ENCODE data around the gene CYP21A2.

DNA sequence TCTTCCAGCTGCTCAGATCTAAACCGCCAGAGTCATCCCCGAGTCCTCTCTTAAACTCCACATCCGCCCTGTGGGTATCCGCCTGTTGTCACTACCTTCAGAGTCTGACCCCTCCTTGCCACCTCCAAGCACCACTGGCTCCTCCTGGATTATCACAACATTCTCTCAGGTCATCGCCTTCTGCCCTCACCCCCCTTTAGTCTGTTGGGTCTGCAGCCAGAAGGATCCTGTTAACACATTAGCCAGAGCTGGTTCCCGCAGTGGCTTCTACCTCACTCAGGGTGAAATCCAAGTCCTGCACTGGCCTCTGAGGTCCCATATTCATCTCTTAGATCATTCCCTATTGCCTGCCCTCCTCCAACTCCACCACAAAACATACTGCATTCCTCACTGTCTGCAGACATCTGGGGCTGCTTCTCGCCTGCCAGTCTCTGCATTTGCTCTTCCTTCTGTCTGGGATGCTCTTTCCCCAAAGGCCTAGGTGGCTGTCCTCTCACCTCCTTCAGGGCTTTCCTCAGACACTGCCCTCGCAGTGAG, 36.8 kb downstream of the CYP21A2 start:
- no peak for TF ChIP-seq RAD21 (IDR thresholded peaks at IDR 0.05; ENCODE audit: low read depth)
- no peak for TF ChIP-seq TAF1 (IDR thresholded peaks at IDR 0.05; ENCODE audit: low read depth)
- no peak for TF ChIP-seq YY1 (IDR thresholded peaks at IDR 0.05; ENCODE audit: low read depth)
- TF ChIP-seq EP300 (IDR thresholded peaks at IDR 0.05; ENCODE audit: borderline replicate concordance) = no peak
- TF ChIP-seq, protein P1, sequence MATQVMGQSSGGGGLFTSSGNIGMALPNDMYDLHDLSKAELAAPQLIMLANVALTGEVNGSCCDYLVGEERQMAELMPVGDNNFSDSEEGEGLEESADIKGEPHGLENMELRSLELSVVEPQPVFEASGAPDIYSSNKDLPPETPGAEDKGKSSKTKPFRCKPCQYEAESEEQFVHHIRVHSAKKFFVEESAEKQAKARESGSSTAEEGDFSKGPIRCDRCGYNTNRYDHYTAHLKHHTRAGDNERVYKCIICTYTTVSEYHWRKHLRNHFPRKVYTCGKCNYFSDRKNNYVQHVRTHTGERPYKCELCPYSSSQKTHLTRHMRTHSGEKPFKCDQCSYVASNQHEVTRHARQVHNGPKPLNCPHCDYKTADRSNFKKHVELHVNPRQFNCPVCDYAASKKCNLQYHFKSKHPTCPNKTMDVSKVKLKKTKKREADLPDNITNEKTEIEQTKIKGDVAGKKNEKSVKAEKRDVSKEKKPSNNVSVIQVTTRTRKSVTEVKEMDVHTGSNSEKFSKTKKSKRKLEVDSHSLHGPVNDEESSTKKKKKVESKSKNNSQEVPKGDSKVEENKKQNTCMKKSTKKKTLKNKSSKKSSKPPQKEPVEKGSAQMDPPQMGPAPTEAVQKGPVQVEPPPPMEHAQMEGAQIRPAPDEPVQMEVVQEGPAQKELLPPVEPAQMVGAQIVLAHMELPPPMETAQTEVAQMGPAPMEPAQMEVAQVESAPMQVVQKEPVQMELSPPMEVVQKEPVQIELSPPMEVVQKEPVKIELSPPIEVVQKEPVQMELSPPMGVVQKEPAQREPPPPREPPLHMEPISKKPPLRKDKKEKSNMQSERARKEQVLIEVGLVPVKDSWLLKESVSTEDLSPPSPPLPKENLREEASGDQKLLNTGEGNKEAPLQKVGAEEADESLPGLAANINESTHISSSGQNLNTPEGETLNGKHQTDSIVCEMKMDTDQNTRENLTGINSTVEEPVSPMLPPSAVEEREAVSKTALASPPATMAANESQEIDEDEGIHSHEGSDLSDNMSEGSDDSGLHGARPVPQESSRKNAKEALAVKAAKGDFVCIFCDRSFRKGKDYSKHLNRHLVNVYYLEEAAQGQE (IDR thresholded peaks at IDR 0.05; ENCODE audit: low read depth) = no peak
- no peak for TF ChIP-seq EGR1 (IDR thresholded peaks at IDR 0.05)
- no peak for TF ChIP-seq ZBTB7A (IDR thresholded peaks at IDR 0.05; ENCODE audit: low read depth)
- no peak for TF ChIP-seq FOXM1 (IDR thresholded peaks at IDR 0.05; ENCODE audit: borderline replicate concordance, low read depth)
- no peak for TF ChIP-seq CEBPB (IDR thresholded peaks at IDR 0.05)
- TF ChIP-seq, protein P2, sequence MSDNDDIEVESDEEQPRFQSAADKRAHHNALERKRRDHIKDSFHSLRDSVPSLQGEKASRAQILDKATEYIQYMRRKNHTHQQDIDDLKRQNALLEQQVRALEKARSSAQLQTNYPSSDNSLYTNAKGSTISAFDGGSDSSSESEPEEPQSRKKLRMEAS (IDR thresholded peaks at IDR 0.05) = no peak

All from Ishikawa (cell line).